Measurements from ENCODE around the gene LIG1. TPM values are rescaled to one million over a fixed set of nuclear protein-coding genes. Genes with fewer than 3 reads are reported as not detected.

Gene LIG1
- total and polyA plus RNA-seq, 9 of the 15 experiments (the other 6 are each of a cell fraction or from before 2014, with no cell fraction given), result 9.6 to 114 (median 71.1) TPM

DNA sequence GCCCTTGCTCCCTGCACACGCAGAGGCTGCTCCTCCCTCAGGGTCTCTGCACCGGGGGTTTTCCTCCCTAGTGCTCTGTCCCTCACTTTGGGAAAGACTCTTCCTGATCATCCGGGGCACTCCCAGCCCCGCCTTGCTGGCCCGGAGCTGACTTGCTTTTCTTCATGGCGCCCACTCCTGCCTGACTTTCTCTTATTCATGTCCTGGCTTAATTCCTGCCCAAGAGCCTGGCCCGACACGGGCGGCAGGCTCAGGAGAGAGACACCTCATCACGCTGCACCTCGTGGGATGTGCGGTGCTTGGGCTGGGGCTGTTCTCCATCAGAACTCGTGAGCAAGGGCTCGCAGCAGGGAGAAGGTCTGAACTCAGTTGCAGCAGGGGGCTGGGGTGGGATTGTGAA lies 47.7 kb downstream of the LIG1 start:
- intact Hi-C loops (cut with micrococcal nuclease), result no loop called here
- TF ChIP-seq, protein P1, sequence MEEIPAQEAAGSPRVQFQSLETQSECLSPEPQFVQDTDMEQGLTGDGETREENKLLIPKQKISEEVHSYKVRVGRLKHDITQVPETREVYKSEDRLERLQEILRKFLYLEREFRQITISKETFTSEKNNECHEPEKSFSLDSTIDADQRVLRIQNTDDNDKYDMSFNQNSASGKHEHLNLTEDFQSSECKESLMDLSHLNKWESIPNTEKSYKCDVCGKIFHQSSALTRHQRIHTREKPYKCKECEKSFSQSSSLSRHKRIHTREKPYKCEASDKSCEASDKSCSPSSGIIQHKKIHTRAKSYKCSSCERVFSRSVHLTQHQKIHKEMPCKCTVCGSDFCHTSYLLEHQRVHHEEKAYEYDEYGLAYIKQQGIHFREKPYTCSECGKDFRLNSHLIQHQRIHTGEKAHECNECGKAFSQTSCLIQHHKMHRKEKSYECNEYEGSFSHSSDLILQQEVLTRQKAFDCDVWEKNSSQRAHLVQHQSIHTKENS (CRISPR knock-in tag; IDR thresholded peaks at IDR 0.05), result no peak
- peak; percentile 32; the same call in 1 of the 2 replicates for TF ChIP-seq POLR2G (IDR thresholded peaks at IDR 0.05; ENCODE audit: low read depth, low read length)
- H3K9me1 ChIP-seq (ENCODE audit: control insufficient read depth, insufficient read depth, low read length), result peaks cover 2% of the 10 kb centered on the region
- H2AFZ ChIP-seq (ENCODE audit: low read depth, low read length), result no peak overlapping the region
- CTCF ChIA-PET (ENCODE audit: low intra/inter-chr PET ratio), result no interaction called here
- H3K9ac ChIP-seq (ENCODE audit: insufficient read depth in 1 of 2, low read depth in 2 of 2, low read length in 2 of 2), result 0 out of 4 replicates have a peak overlapping the region, but pooled peaks of 1 of the 2 experiments have one; percentile 54
- no peak for FAIRE-seq
- no peak for DNase-seq (ENCODE audit: extremely low read depth in 1 of 4, low spot score in 3 of 4)
- H3K4me1 ChIP-seq (replicated peaks in 1 of 2; ENCODE audit: control insufficient read depth in 2 of 2, insufficient read depth in 2 of 2, low read length in 2 of 2), result peaks cover 3 to 12% of the 10 kb centered on the region in 2 experiments; a peak in 3 of 5 replicates
- no peak for ATAC-seq
- no peak overlapping the region for H3K4me3 ChIP-seq
- no peaks in the 10 kb centered on the region for H3K9me3 ChIP-seq (replicated peaks; ENCODE audit: control insufficient read depth, insufficient read depth, low read depth, low read length)
- no peaks in the 10 kb centered on the region for H3K79me2 ChIP-seq (ENCODE audit: control insufficient read depth, insufficient read depth, low read length)
- 96% methylated on average over 14 of the region's 14 CpGs for WGBS (ENCODE audit: insufficient coverage, low coverage, missing lambda C conversion rate)
- POLR2A ChIA-PET, result no interaction called here
- H3K27ac ChIP-seq (ENCODE audit: extremely low read depth, low read depth, low read length), result no peak overlapping the region
- H3K36me3 ChIP-seq (ENCODE audit: control insufficient read depth, insufficient read depth, low read length), result peaks cover 90% of the 10 kb centered on the region
- no peaks in the 10 kb centered on the region for H4K20me1 ChIP-seq (replicated peaks; ENCODE audit: control insufficient read depth, insufficient read depth, low read length)
- H3K27me3 ChIP-seq (ENCODE audit: control insufficient read depth in 2 of 2, insufficient read depth in 2 of 2, low read length in 2 of 2), result no peaks in the 10 kb centered on the region
- no peak overlapping the region for H3K4me2 ChIP-seq (ENCODE audit: insufficient read depth, low read length)
- in situ Hi-C loops (cut with MboI), result loop anchor here (25.0 kb wide), 1 partner anchor 1990 kb away; no protein-coding TSS in a partner anchor
- no TSS peak for BruUV-seq (replicated peaks)

DNA sequence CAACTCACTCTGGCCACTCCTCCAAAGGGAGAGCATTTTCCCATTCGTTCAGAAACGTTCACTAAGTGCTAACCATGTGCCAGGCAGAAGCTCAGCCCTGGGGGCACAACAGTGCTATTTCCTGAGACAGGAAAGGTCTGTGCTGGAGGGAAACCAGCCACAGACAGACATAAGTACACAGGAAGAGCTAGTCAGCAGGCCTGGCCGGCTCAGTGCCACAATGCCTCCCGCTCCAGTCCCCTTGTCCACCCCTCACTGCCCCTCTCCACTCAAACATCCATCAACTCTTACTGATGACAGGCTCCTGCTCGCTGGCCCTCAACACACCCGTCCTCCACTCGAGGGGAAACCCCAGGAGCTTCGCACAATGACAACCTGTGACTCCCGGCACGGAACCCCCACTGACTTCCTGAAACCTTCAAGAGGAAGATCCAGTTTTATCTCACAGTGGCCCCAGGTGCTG lies 48.2 kb downstream of the LIG1 start:
- ATAC-seq, result no peak
- in situ Hi-C loops (cut with MboI) (loop anchor here (25.0 kb wide), 1 partner anchor 1990 kb away; no protein-coding TSS in a partner anchor), intact Hi-C loops (cut with micrococcal nuclease) (no loop called here)
- Histone ChIP-seq H3K4me3 (no peak overlapping the region), H3K27ac (ENCODE audit: extremely low read depth, low read depth, low read length) (no peak overlapping the region), H3K4me2 (ENCODE audit: insufficient read depth, low read length) (no peak overlapping the region), H3K27me3 (ENCODE audit: control insufficient read depth in 2 of 2, insufficient read depth in 2 of 2, low read length in 2 of 2) (no peaks in the 10 kb centered on the region), H3K36me3 (ENCODE audit: control insufficient read depth, insufficient read depth, low read length) (peaks cover 86% of the 10 kb centered on the region), H3K4me1 (replicated peaks in 1 of 2; ENCODE audit: control insufficient read depth in 2 of 2, insufficient read depth in 2 of 2, low read length in 2 of 2) (peaks cover 3 to 10% of the 10 kb centered on the region in 2 experiments; a peak in 3 of 5 replicates), H3K9me3 (replicated peaks; ENCODE audit: control insufficient read depth, insufficient read depth, low read depth, low read length) (no peaks in the 10 kb centered on the region), H3K9me1 (ENCODE audit: control insufficient read depth, insufficient read depth, low read length) (peaks cover 2% of the 10 kb centered on the region), H2AFZ (ENCODE audit: low read depth, low read length) (no peak overlapping the region), H3K79me2 (ENCODE audit: control insufficient read depth, insufficient read depth, low read length) (no peaks in the 10 kb centered on the region), H4K20me1 (replicated peaks; ENCODE audit: control insufficient read depth, insufficient read depth, low read length) (no peaks in the 10 kb centered on the region), H3K9ac (ENCODE audit: insufficient read depth in 1 of 2, low read depth in 2 of 2, low read length in 2 of 2) (0 out of 4 replicates have a peak overlapping the region, but pooled peaks of 1 of the 2 experiments have one; percentile 54)
- DNase-seq (ENCODE audit: extremely low read depth in 1 of 4, low spot score in 3 of 4), result no peak
- POLR2A ChIA-PET, result no interaction called here
- WGBS (ENCODE audit: insufficient coverage, low coverage, missing lambda C conversion rate), result 95% methylated on average over 9 of the region's 10 CpGs
- no peak for FAIRE-seq
- CTCF ChIA-PET (ENCODE audit: low intra/inter-chr PET ratio), result no interaction called here
- BruUV-seq (replicated peaks), result no TSS peak
- no peak for TF ChIP-seq GATAD2A (IDR thresholded peaks at IDR 0.05)
- TF ChIP-seq, protein P2, sequence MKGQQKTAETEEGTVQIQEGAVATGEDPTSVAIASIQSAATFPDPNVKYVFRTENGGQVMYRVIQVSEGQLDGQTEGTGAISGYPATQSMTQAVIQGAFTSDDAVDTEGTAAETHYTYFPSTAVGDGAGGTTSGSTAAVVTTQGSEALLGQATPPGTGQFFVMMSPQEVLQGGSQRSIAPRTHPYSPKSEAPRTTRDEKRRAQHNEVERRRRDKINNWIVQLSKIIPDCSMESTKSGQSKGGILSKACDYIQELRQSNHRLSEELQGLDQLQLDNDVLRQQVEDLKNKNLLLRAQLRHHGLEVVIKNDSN (CRISPR knock-in tag; IDR thresholded peaks at IDR 0.05), result no peak

Measured in K562 (cell line).